ENCODE data around the gene DNAI2. TPM values are rescaled to one million over a fixed set of nuclear protein-coding genes. Genes with fewer than 3 reads are reported as not detected.

Gene DNAI2
- total RNA-seq, 1 experiment from 2014 or later = not detected

GRCh38 chr17:74244548-74244947 lies 29.5 kb upstream of the DNAI2 start:
- Histone ChIP-seq H3K36me3 (ENCODE audit: control insufficient read depth, insufficient read depth, low read length) (no peaks in the 10 kb centered on the region), H3K9me3 (no peaks in the 10 kb centered on the region), H3K4me1 (no peaks in the 10 kb centered on the region), H3K27me3 (replicated peaks; ENCODE audit: control insufficient read depth, insufficient read depth, low read length) (no peaks in the 10 kb centered on the region), H3K4me3 (ENCODE audit: low read depth, low read length) (no peak overlapping the region)
- CTCF ChIA-PET = no interaction called here
- no peak for TF ChIP-seq CTCF (IDR thresholded peaks at IDR 0.05; ENCODE audit: insufficient read depth in 1 of 2, low read depth in 1 of 2, low read length in 1 of 2, severe bottlenecking in 1 of 2, unreplicated experiment in 1 of 2)
- BruUV-seq (replicated peaks) = no TSS peak
- POLR2A ChIA-PET = no interaction called here
- no peak overlapping the region for H3K4me3 Mint-ChIP-seq (ENCODE audit: unreplicated experiment)
- H3K27ac Mint-ChIP-seq (ENCODE audit: unreplicated experiment) = no peak overlapping the region
- H3K27me3 Mint-ChIP-seq (ENCODE audit: insufficient read depth, unreplicated experiment) = no peaks in the 10 kb centered on the region
- no peaks in the 10 kb centered on the region for H3K36me3 Mint-ChIP-seq (ENCODE audit: insufficient read depth, unreplicated experiment)
- H3K9me3 Mint-ChIP-seq (ENCODE audit: unreplicated experiment) = no peaks in the 10 kb centered on the region
- no peaks in the 10 kb centered on the region for H3K4me1 Mint-ChIP-seq (ENCODE audit: low read depth, unreplicated experiment)
- intact Hi-C loops (cut with micrococcal nuclease; ENCODE audit: unreplicated experiment) = no loop called here
- DNase-seq = no peak

- Mint-ChIP-seq H3K27me3 (ENCODE audit: insufficient read depth, unreplicated experiment) (no peaks in the 10 kb centered on the region), H3K36me3 (ENCODE audit: insufficient read depth, unreplicated experiment) (no peaks in the 10 kb centered on the region), H3K27ac (ENCODE audit: unreplicated experiment) (no peak overlapping the region), H3K4me3 (ENCODE audit: unreplicated experiment) (no peak overlapping the region), H3K9me3 (ENCODE audit: unreplicated experiment) (no peaks in the 10 kb centered on the region), H3K4me1 (ENCODE audit: low read depth, unreplicated experiment) (no peaks in the 10 kb centered on the region)
- TF ChIP-seq CTCF (IDR thresholded peaks at IDR 0.05; ENCODE audit: insufficient read depth in 1 of 2, low read depth in 1 of 2, low read length in 1 of 2, severe bottlenecking in 1 of 2, unreplicated experiment in 1 of 2) = no peak
- BruUV-seq (replicated peaks) = no TSS peak
- no peaks in the 10 kb centered on the region for H3K9me3 ChIP-seq
- H3K36me3 ChIP-seq (ENCODE audit: control insufficient read depth, insufficient read depth, low read length) = no peaks in the 10 kb centered on the region
- H3K27me3 ChIP-seq (replicated peaks; ENCODE audit: control insufficient read depth, insufficient read depth, low read length) = no peaks in the 10 kb centered on the region
- intact Hi-C loops (cut with micrococcal nuclease; ENCODE audit: unreplicated experiment) = no loop called here
- H3K4me3 ChIP-seq (ENCODE audit: low read depth, low read length) = no peak overlapping the region
- H3K4me1 ChIP-seq = no peaks in the 10 kb centered on the region
- ChIA-PET CTCF (interaction anchor here (0.6 kb wide), 1 partner anchor 42 kb away, joined by 6 read pairs; the partner anchor contains the start of gene RPL38), POLR2A (no interaction called here)
- no peak for DNase-seq
Measured at GRCh38 chr17:74245145-74245831, 28.7 kb upstream of the DNAI2 start.

GRCh38 chr17:74245871-74246270 lies 28.2 kb upstream of the DNAI2 start:
- H3K27me3 Mint-ChIP-seq (ENCODE audit: insufficient read depth, unreplicated experiment) = no peaks in the 10 kb centered on the region
- H3K27me3 ChIP-seq (replicated peaks; ENCODE audit: control insufficient read depth, insufficient read depth, low read length) = no peaks in the 10 kb centered on the region
- H3K4me1 Mint-ChIP-seq (ENCODE audit: low read depth, unreplicated experiment) = no peaks in the 10 kb centered on the region
- H3K4me3 Mint-ChIP-seq (ENCODE audit: unreplicated experiment) = no peak overlapping the region
- no peaks in the 10 kb centered on the region for H3K36me3 Mint-ChIP-seq (ENCODE audit: insufficient read depth, unreplicated experiment)
- ChIA-PET CTCF (interaction anchor here (0.6 kb wide), 1 partner anchor 43 kb away, joined by 6 read pairs; the partner anchor contains the start of gene RPL38), POLR2A (interaction anchor here (0.5 kb wide), 1 partner anchor 16 kb away, joined by 3 read pairs; no protein-coding TSS in a partner anchor)
- TF ChIP-seq CTCF (IDR thresholded peaks at IDR 0.05; ENCODE audit: insufficient read depth in 1 of 2, low read depth in 1 of 2, low read length in 1 of 2, severe bottlenecking in 1 of 2, unreplicated experiment in 1 of 2) = no peak
- H3K4me1 ChIP-seq = no peaks in the 10 kb centered on the region
- H3K36me3 ChIP-seq (ENCODE audit: control insufficient read depth, insufficient read depth, low read length) = no peaks in the 10 kb centered on the region
- no peak for DNase-seq
- no peak overlapping the region for H3K4me3 ChIP-seq (ENCODE audit: low read depth, low read length)
- H3K27ac Mint-ChIP-seq (ENCODE audit: unreplicated experiment) = no peak overlapping the region
- H3K9me3 ChIP-seq = no peaks in the 10 kb centered on the region
- BruUV-seq (replicated peaks) = no TSS peak
- intact Hi-C loops (cut with micrococcal nuclease; ENCODE audit: unreplicated experiment) = no loop called here
- H3K9me3 Mint-ChIP-seq (ENCODE audit: unreplicated experiment) = no peaks in the 10 kb centered on the region

All from Caco-2 (cell line).